Astrocyte (in vitro differentiated cells and primary cell): ENCODE results near the gene FBN1. TPM values are rescaled to one million over a fixed set of nuclear protein-coding genes. Genes with fewer than 3 reads are reported as not detected.
A peak's percentile ranks its signal among the peaks of the same experiment; 100 is the strongest.

ENCODE experiments used
- DNase-seq: peaks from one replicate; pipeline ENCODE4 v3.0.0-alpha.2; 2010; ENCODE audit warnings: low read depth
- FAIRE-seq: peaks from 2 replicates; lab custom pipeline; 2011; peaks lifted over from hg19 to GRCh38; lab: Jason Lieb, UNC
- H2AFZ ChIP-seq: 2 replicates; pipeline ENCODE4 v1.6.0; 2012; ENCODE audit warnings: low read depth, low read length, inconsistent platforms
- H3K27ac ChIP-seq: 2 replicates; pipeline ENCODE4 v1.5.1; 2011; ENCODE audit warnings: low read depth, low read length, inconsistent platforms
- H3K27me3 ChIP-seq: 2 replicates; pipeline ENCODE4 v1.6.0; 2011; ENCODE audit warnings: low read length, inconsistent platforms; ENCODE audit not compliant: insufficient read depth
- H3K36me3 ChIP-seq: 2 replicates; pipeline ENCODE4 v1.5.1; 2011; ENCODE audit warnings: low read length, inconsistent platforms; ENCODE audit not compliant: insufficient read depth
- H3K4me1 ChIP-seq: 2 replicates; pipeline ENCODE4 v1.5.1; 2011; ENCODE audit warnings: low read length, inconsistent platforms; ENCODE audit not compliant: insufficient read depth
- H3K4me2 ChIP-seq: 2 replicates; pipeline ENCODE4 v1.6.0; 2012; ENCODE audit warnings: low read length, inconsistent platforms
- H3K4me3 ChIP-seq: 2 replicates; pipeline ENCODE4 v1.5.1; 2011; ENCODE audit warnings: low read depth, mild to moderate bottlenecking, low read length, inconsistent platforms; ENCODE audit not compliant: insufficient read depth
- H3K79me2 ChIP-seq: 2 replicates; pipeline ENCODE4 v1.6.0; 2012; ENCODE audit warnings: mild to moderate bottlenecking, low read length, inconsistent platforms; ENCODE audit not compliant: insufficient read depth
- H3K9ac ChIP-seq: 2 replicates; pipeline ENCODE4 v1.6.0; 2012; ENCODE audit warnings: mild to moderate bottlenecking, low read length, inconsistent platforms
- H3K9me3 ChIP-seq: 2 replicates; pipeline ENCODE4 v1.5.1; 2012; ENCODE audit warnings: low read depth, mild to moderate bottlenecking, low read length, inconsistent platforms; ENCODE audit not compliant: insufficient read depth
- H4K20me1 ChIP-seq: 2 replicates; pipeline ENCODE4 v1.6.0; 2012; ENCODE audit warnings: low read length, inconsistent platforms; ENCODE audit not compliant: insufficient read depth
- H3K27ac Mint-ChIP-seq: one replicate; pipeline ENCODE4 v1.8.0; 2021; ENCODE audit warnings: mild to moderate bottlenecking, mixed read lengths; ENCODE audit not compliant: unreplicated experiment
- H3K27me3 Mint-ChIP-seq: one replicate; pipeline ENCODE4 v1.8.0; 2021; ENCODE audit warnings: low read depth, mixed read lengths; ENCODE audit not compliant: unreplicated experiment
- H3K36me3 Mint-ChIP-seq: one replicate; pipeline ENCODE4 v1.8.0; 2021; ENCODE audit warnings: low read depth, mixed read lengths; ENCODE audit not compliant: unreplicated experiment
- H3K4me1 Mint-ChIP-seq: one replicate; pipeline ENCODE4 v1.8.0; 2021; ENCODE audit warnings: low read depth, mixed read lengths; ENCODE audit not compliant: unreplicated experiment
- H3K4me3 Mint-ChIP-seq: one replicate; pipeline ENCODE4 v1.8.0; 2021; ENCODE audit warnings: mild to moderate bottlenecking, moderate library complexity, mixed read lengths; ENCODE audit not compliant: unreplicated experiment
- H3K9me3 Mint-ChIP-seq: one replicate; pipeline ENCODE4 v1.8.0; 2021; ENCODE audit warnings: mild to moderate bottlenecking, mixed read lengths; ENCODE audit not compliant: unreplicated experiment
- CTCF ChIP-seq: IDR thresholded peaks from 2 replicates; pipeline ENCODE4 v1.5.1; 2011; ENCODE audit warnings: low read depth, mild to moderate bottlenecking, inconsistent platforms, low read length, moderate library complexity; ENCODE audit not compliant: insufficient read depth
- EZH2 ChIP-seq: IDR thresholded peaks from 2 replicates; pipeline ENCODE4 v1.6.1; 2012; ENCODE audit warnings: mild to moderate bottlenecking, low read length, inconsistent platforms; ENCODE audit not compliant: insufficient read depth
- total RNA-seq: library from RNA; stranded (reverse); gene quantifications from 2 replicates; pipeline ENCODE4 v1.2.1, GENCODE V29; 2021

FBN1 gene
- total RNA-seq, 1 donor from 2014 or later, result 210 TPM

GRCh38 chr15:48563934-48564333 lies 81.6 kb downstream of the FBN1 start:
- Histone ChIP-seq H3K36me3 (peaks cover 8% of the 10 kb centered on the region), H3K9me3 (no peaks in the 10 kb centered on the region), H2AFZ (no peak overlapping the region), H3K27me3 (no peaks in the 10 kb centered on the region), H4K20me1 (peaks cover 35% of the 10 kb centered on the region), H3K79me2 (peaks cover 95% of the 10 kb centered on the region), H3K9ac (no peak overlapping the region), H3K4me2 (peak overlapping the region; percentile 2), H3K27ac (peak overlapping the region; percentile 34), H3K4me1 (peaks cover 42% of the 10 kb centered on the region), H3K4me3 (no peak overlapping the region)
- H3K4me1 Mint-ChIP-seq, result peaks cover 34% of the 10 kb centered on the region
- H3K36me3 Mint-ChIP-seq, result peaks cover 6% of the 10 kb centered on the region
- DNase-seq (peak; percentile 56), FAIRE-seq (no peak)
- H3K27ac Mint-ChIP-seq, result no peak overlapping the region
- H3K9me3 Mint-ChIP-seq, result no peaks in the 10 kb centered on the region
- no peaks in the 10 kb centered on the region for H3K27me3 Mint-ChIP-seq
- TF ChIP-seq CTCF (no peak), EZH2 (no peak)
- no peak overlapping the region for H3K4me3 Mint-ChIP-seq

GRCh38 chr15:48560321-48561051 lies 85.0 kb downstream of the FBN1 start:
- FAIRE-seq, result peak; percentile 37

More at GRCh38 chr15:48560321-48561051, 85.0 kb downstream of the FBN1 start:
- H3K9me3 ChIP-seq, result no peaks in the 10 kb centered on the region
- H4K20me1 ChIP-seq, result peaks cover 35% of the 10 kb centered on the region
- Mint-ChIP-seq H3K4me3 (no peak overlapping the region), H3K4me1 (peaks cover 30% of the 10 kb centered on the region), H3K36me3 (peaks cover 3% of the 10 kb centered on the region), H3K27me3 (no peaks in the 10 kb centered on the region), H3K27ac (no peak overlapping the region), H3K9me3 (no peaks in the 10 kb centered on the region)
- no peak overlapping the region for H3K4me3 ChIP-seq
- no peak overlapping the region for H2AFZ ChIP-seq
- peaks cover 46% of the 10 kb centered on the region for H3K4me1 ChIP-seq
- TF ChIP-seq EZH2 (no peak), CTCF (no peak)
- peaks cover 99% of the 10 kb centered on the region for H3K79me2 ChIP-seq
- H3K36me3 ChIP-seq, result peaks cover 25% of the 10 kb centered on the region
- DNase-seq, result no peak
- no peak overlapping the region for H3K9ac ChIP-seq
- no peak overlapping the region for H3K27ac ChIP-seq
- no peaks in the 10 kb centered on the region for H3K27me3 ChIP-seq
- no peak overlapping the region for H3K4me2 ChIP-seq
